ENCODE data around the gene PKLR. TPM values are rescaled to one million over a fixed set of nuclear protein-coding genes. Genes with fewer than 3 reads are reported as not detected.

The PKLR gene
- total and polyA plus RNA-seq, 3 experiments from 2014 or later, result not detected

DNA sequence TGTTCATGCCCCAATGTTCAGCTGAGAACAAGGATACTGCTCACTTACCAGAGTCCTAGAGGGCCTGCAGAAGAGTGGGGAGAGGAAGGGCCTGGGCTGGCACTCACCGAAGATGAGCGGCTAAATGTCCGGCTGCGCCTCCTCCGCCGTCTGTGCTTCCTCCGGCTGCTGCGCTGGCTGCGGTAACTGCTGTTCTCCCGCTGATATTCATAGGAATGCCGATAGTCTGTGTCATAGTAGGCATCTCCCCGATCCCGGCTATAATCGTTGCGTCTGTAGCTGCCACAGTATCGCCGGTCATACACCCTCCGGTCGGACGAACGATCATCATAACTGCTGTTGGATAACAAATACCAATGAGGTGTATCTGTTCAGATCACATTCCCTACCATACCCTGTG lies 31.9 kb downstream of the PKLR start:
- H3K36me3 Mint-ChIP-seq, result peaks cover 5 to 77% (median 24%) of the 10 kb centered on the region in 3 donors
- CTCF ChIA-PET, result interaction anchor here (9.0 kb wide), 1 partner anchor 18 kb away, joined by 64 read pairs; no protein-coding TSS in a partner anchor
- H3K9me3 ChIP-seq (ENCODE audit: low read length), result no peaks in the 10 kb centered on the region
- H3K27me3 Mint-ChIP-seq, result no peaks in the 10 kb centered on the region
- peaks cover 49% of the 10 kb centered on the region for H3K36me3 ChIP-seq (ENCODE audit: insufficient read depth, low read length)
- H3K4me1 Mint-ChIP-seq, result peaks cover 22 to 33% (median 33%) of the 10 kb centered on the region in 3 donors
- POLR2A ChIA-PET, result no interaction called here
- H3K9me3 Mint-ChIP-seq, result no peaks in the 10 kb centered on the region
- no peak overlapping the region for H3K27ac ChIP-seq (ENCODE audit: low read depth, low read length)
- H3K4me1 ChIP-seq (ENCODE audit: insufficient read depth, low read length), result peaks cover 20% of the 10 kb centered on the region
- H3K4me3 Mint-ChIP-seq, result peak overlapping the region in 1 of 7 donors; percentile 27
- no peaks in the 10 kb centered on the region for H3K27me3 ChIP-seq (ENCODE audit: insufficient read depth, low read length, poor library complexity, severe bottlenecking)
- H3K4me3 ChIP-seq (ENCODE audit: low read length), result no peak overlapping the region
- H3K27ac Mint-ChIP-seq, result peak overlapping the region in 1 of 8 donors; percentile 26
- no peak for DNase-seq

DNA sequence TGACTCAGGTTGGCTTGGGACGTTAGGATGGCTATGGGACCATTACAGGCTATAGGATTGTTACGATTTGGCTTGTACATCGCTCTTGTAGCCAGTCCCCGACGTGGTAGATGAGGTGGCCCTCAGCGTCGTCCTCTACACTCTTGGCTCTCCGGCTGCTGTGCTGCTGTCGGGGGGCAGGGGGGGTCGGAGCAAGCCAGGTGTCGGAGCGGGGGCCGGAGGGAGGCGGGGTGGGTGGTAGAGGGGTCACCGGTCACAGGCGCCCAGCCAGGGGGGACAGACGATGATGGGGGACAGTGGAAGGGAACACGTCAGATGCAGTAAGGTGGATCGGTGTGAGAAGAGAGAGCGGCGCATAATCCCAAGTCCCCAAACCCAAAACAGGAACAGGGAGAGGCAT lies 32.6 kb downstream of the PKLR start:
- ChIA-PET POLR2A (no interaction called here), CTCF (interaction anchor here (9.0 kb wide), 1 partner anchor 18 kb away, joined by 64 read pairs; no protein-coding TSS in a partner anchor)
- Mint-ChIP-seq H3K9me3 (no peaks in the 10 kb centered on the region), H3K4me3 (no peak overlapping the region), H3K27me3 (no peaks in the 10 kb centered on the region), H3K36me3 (peaks cover 5 to 84% (median 25%) of the 10 kb centered on the region in 3 donors), H3K27ac (no peak overlapping the region), H3K4me1 (peaks cover 19 to 34% (median 29%) of the 10 kb centered on the region in 3 donors)
- peaks cover 15% of the 10 kb centered on the region for H3K4me1 ChIP-seq (ENCODE audit: insufficient read depth, low read length)
- H3K27me3 ChIP-seq (ENCODE audit: insufficient read depth, low read length, poor library complexity, severe bottlenecking), result no peaks in the 10 kb centered on the region
- no peaks in the 10 kb centered on the region for H3K9me3 ChIP-seq (ENCODE audit: low read length)
- H3K36me3 ChIP-seq (ENCODE audit: insufficient read depth, low read length), result peaks cover 55% of the 10 kb centered on the region
- no peak for DNase-seq
- no peak overlapping the region for H3K27ac ChIP-seq (ENCODE audit: low read depth, low read length)
- no peak overlapping the region for H3K4me3 ChIP-seq (ENCODE audit: low read length)

DNA sequence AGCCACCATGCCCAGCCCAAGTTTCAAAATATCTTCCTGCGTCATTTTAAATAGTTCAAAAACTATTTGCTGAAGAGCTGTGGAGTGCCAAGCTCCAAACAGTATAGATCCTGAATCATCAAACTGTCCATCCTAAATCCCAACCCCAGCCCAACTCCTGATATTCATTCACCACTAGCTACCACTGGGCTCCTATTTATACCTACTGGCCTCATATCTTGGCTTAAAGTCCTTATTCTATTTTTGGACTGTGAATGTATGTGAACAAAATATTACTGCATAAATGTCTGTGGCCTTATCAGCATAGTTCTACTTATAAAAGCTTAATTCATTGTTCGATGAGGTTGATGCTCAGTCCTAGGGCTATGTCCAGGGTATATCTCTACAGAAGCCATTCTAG lies 33.9 kb downstream of the PKLR start:
- Histone ChIP-seq H3K4me3 (ENCODE audit: low read length) (no peak overlapping the region), H3K27ac (ENCODE audit: low read depth, low read length) (no peak overlapping the region), H3K4me1 (ENCODE audit: insufficient read depth, low read length) (peaks cover 14% of the 10 kb centered on the region), H3K27me3 (ENCODE audit: insufficient read depth, low read length, poor library complexity, severe bottlenecking) (no peaks in the 10 kb centered on the region), H3K9me3 (ENCODE audit: low read length) (no peaks in the 10 kb centered on the region), H3K36me3 (ENCODE audit: insufficient read depth, low read length) (peaks cover 66% of the 10 kb centered on the region)
- no peak for DNase-seq
- Mint-ChIP-seq H3K4me3 (no peak overlapping the region), H3K27me3 (no peaks in the 10 kb centered on the region), H3K36me3 (peaks cover 5 to 86% (median 27%) of the 10 kb centered on the region in 3 donors), H3K27ac (peak overlapping the region in 1 of 8 donors; percentile 64), H3K4me1 (peaks cover 20 to 38% (median 30%) of the 10 kb centered on the region in 3 donors), H3K9me3 (no peaks in the 10 kb centered on the region)
- ChIA-PET CTCF (interaction anchor here (1.2 to 5.4 kb wide), 2 partner anchors 16 to 56 kb away, joined by 3 to 38 read pairs; no protein-coding TSS in a partner anchor), POLR2A (interaction anchor here (0.5 to 0.6 kb wide), 3 partner anchors 153 to 292 kb away, joined by 3 to 7 read pairs (median 6); no protein-coding TSS in a partner anchor)

DNA sequence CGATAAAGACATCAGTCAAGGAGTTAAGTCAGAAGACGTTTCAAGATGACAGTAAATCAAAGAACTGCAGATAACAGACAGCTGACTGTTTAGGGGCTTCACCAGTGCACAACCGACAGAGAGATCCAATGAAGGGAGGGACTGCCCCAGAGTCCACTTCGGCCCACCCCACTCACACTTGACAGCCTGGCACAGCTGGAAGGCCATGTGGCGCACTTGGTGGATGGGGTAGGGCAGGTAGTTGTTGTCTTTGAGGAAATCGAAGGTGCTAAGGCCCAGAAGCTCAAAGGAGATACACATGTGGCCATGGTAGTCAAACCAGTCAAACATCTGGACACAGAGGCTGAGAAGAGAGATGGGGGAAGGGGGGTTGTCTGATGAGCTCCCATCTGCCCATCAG lies 34.7 kb downstream of the PKLR start:
- Histone ChIP-seq H3K4me3 (ENCODE audit: low read length) (no peak overlapping the region), H3K27me3 (ENCODE audit: insufficient read depth, low read length, poor library complexity, severe bottlenecking) (no peaks in the 10 kb centered on the region), H3K9me3 (ENCODE audit: low read length) (no peaks in the 10 kb centered on the region), H3K36me3 (ENCODE audit: insufficient read depth, low read length) (peaks cover 65% of the 10 kb centered on the region), H3K4me1 (ENCODE audit: insufficient read depth, low read length) (peaks cover 9% of the 10 kb centered on the region), H3K27ac (ENCODE audit: low read depth, low read length) (no peak overlapping the region)
- Mint-ChIP-seq H3K4me3 (peak overlapping the region in 1 of 7 donors; percentile 59), H3K9me3 (no peaks in the 10 kb centered on the region), H3K27me3 (no peaks in the 10 kb centered on the region), H3K27ac (peak overlapping the region in 3 of 8 donors; percentile 29 to 61 (median 52)), H3K36me3 (peaks cover 5 to 91% (median 27%) of the 10 kb centered on the region in 3 donors), H3K4me1 (peaks cover 22 to 38% (median 31%) of the 10 kb centered on the region in 3 donors)
- ChIA-PET CTCF (interaction anchor here (0.7 to 5.4 kb wide), 4 partner anchors 10 to 57 kb away, joined by 3 to 38 read pairs (median 3); partner anchors contain the start of gene HCN3), POLR2A (interaction anchor here (0.6 kb wide), 2 partner anchors 95 to 293 kb away, joined by 4 to 6 read pairs; no protein-coding TSS in a partner anchor)
- DNase-seq, result no peak

DNA sequence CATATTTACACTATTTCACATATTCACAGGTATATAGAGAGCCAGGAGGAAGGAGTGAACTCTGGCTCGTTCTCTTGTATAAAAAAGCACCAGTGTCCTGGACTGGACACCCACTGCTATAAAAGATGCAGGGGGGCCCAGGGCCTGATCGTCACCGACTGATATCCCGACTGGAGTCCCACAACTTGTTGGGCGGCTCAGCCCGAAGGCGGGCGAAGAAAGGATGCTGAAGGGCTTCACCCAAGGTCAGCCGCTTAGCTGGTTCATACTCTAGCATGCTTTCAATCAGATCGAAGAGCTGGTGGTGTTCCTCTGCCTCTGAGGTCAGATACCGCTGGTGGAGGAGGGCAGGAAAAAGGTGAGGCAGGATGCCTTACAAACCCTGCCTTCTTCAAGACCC lies 38.2 kb downstream of the PKLR start:
- Histone ChIP-seq H3K27ac (ENCODE audit: low read depth, low read length) (no peak overlapping the region), H3K4me1 (ENCODE audit: insufficient read depth, low read length) (peaks cover 22% of the 10 kb centered on the region), H3K27me3 (ENCODE audit: insufficient read depth, low read length, poor library complexity, severe bottlenecking) (no peaks in the 10 kb centered on the region), H3K36me3 (ENCODE audit: insufficient read depth, low read length) (peaks cover 38% of the 10 kb centered on the region), H3K4me3 (ENCODE audit: low read length) (no peak overlapping the region), H3K9me3 (ENCODE audit: low read length) (no peaks in the 10 kb centered on the region)
- peak overlapping the region; percentile 68 to 99 (median 98) for H3K27ac Mint-ChIP-seq
- ChIA-PET CTCF (interaction anchor here (0.9 to 5.4 kb wide), 3 partner anchors 10 to 60 kb away, joined by 4 to 38 read pairs (median 8); partner anchors contain the start of gene CLK2), POLR2A (interaction anchor here (0.6 to 2.4 kb wide), 2 partner anchors 10 to 1237 kb away, joined by 4 to 25 read pairs; partner anchors contain the start of gene CLK2)
- H3K36me3 Mint-ChIP-seq, result peaks cover 5 to 82% (median 20%) of the 10 kb centered on the region in 3 donors
- no peak for DNase-seq
- peaks cover 31 to 40% (median 36%) of the 10 kb centered on the region in 3 donors for H3K4me1 Mint-ChIP-seq
- H3K4me3 Mint-ChIP-seq, result peak overlapping the region in 6 of 7 donors; percentile 39 to 99 (median 96)
- H3K9me3 Mint-ChIP-seq, result no peaks in the 10 kb centered on the region
- no peaks in the 10 kb centered on the region for H3K27me3 Mint-ChIP-seq

DNA sequence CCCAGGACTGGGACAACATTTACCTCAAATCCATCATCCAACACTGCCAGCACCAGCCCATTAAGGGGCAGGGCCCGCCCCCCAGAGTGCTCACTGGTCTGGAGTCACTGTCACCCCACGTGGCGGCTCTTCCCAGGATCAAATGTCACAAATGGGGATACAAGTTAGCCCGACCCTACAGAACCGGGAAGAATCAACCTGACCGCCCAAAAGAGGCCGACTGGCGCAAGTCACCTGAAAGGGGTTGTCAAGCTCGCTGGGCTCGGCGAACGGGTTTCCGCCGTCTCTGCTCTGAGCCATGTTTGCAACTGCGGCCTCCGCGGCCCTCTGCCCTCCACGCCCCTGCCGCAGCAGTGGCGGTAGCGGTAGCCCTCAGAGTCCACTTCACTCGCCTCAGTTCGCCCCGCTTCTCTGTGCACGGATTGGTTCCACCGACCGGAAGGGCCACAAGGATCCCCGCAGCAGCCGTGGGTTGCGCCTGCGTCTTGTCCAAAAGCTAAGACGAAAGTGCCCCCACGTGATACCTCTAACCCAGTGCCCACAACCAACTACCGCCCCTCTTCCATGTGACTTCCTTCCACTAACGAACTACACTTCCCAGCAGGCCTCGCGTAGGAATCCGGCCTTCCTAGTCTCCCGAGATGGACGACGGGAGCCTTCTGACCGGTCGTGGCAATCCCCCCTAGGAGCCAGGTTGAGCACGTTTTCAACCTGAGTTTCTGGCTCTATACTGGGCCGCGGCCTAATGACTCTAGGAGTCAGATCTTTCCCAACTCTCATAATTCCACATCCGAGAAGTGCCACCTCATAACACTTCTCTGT lies 39.2 kb downstream of the PKLR start, which contains the start of gene SCAMP3:
TSS of gene SCAMP3 (minus strand) at position 509 of the 822 bp plus-strand sequence. CDS start at position 300, 209 bp downstream.
- peak within 1 kb of the TSS; percentile 99 for H3K4me3 ChIP-seq (ENCODE audit: low read length)

DNA sequence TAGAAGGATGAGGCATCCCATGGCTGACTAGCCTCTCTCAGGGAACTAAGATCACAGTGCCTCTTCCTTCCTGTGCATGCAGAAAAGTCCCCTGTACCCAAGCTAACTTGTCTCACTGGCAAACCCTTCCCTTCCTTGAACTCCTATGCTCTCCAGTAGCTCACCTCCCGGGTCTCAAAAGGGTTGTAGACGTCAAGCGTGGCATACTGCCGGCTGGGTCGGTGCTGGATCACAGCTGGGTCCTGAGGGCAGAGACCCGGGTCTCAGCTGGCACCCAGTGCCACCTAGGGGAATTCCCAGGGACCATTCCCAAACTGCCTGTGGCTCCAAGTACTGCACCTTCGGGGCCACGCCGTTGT lies 39.8 kb downstream of the PKLR start:
- DNase-seq, result peak in 1 of 5 donors; percentile 11

More for the DNA sequence above, 39.2 kb downstream of the PKLR start, which contains the start of gene SCAMP3:
- POLR2A ChIA-PET, result interaction anchor here (0.5 to 2.4 kb wide), 10 partner anchors 11 to 1061 kb away, joined by 3 to 25 read pairs (median 3); partner anchors contain the start of genes ASH1L, CLK2 and MSTO1
- Mint-ChIP-seq H3K4me1 (peaks cover 31 to 45% (median 36%) of the 10 kb centered on the region in 3 donors), H3K27ac (peak within 1 kb of the TSS; percentile 80 to 99 (median 98)), H3K36me3 (peaks cover 6 to 79% (median 14%) of the 10 kb centered on the region in 3 donors), H3K9me3 (no peaks in the 10 kb centered on the region), H3K27me3 (no peaks in the 10 kb centered on the region), H3K4me3 (peak within 1 kb of the TSS; percentile 95 to 100 (median 99))
- DNase-seq, result peak; percentile 82 to 91 (median 84)
- Histone ChIP-seq H3K9me3 (ENCODE audit: low read length) (no peaks in the 10 kb centered on the region), H3K36me3 (ENCODE audit: insufficient read depth, low read length) (peaks cover 36% of the 10 kb centered on the region), H3K27ac (ENCODE audit: low read depth, low read length) (peak within 1 kb of the TSS; percentile 82), H3K4me1 (ENCODE audit: insufficient read depth, low read length) (peaks cover 22% of the 10 kb centered on the region), H3K27me3 (ENCODE audit: insufficient read depth, low read length, poor library complexity, severe bottlenecking) (no peaks in the 10 kb centered on the region)
- CTCF ChIA-PET, result interaction anchor here (1.2 to 4.4 kb wide), 5 partner anchors 11 to 89 kb away, joined by 3 to 79 read pairs (median 6); partner anchors contain the start of genes CLK2 and KRTCAP2

More for the DNA sequence above, 39.8 kb downstream of the PKLR start:
- H3K36me3 ChIP-seq (ENCODE audit: insufficient read depth, low read length), result peaks cover 42% of the 10 kb centered on the region
- ChIA-PET POLR2A (interaction anchor here (0.5 to 2.4 kb wide), 10 partner anchors 10 to 1060 kb away, joined by 3 to 25 read pairs (median 3); partner anchors contain the start of genes ASH1L, CLK2 and MSTO1), CTCF (interaction anchor here (1.2 to 4.4 kb wide), 5 partner anchors 11 to 89 kb away, joined by 3 to 79 read pairs (median 6); partner anchors contain the start of genes CLK2 and KRTCAP2)
- H3K4me1 ChIP-seq (ENCODE audit: insufficient read depth, low read length), result peaks cover 22% of the 10 kb centered on the region
- H3K27ac ChIP-seq (ENCODE audit: low read depth, low read length), result peak overlapping the region; percentile 82
- peak overlapping the region; percentile 99 for H3K4me3 ChIP-seq (ENCODE audit: low read length)
- no peaks in the 10 kb centered on the region for H3K9me3 ChIP-seq (ENCODE audit: low read length)
- Mint-ChIP-seq H3K4me3 (peak overlapping the region; percentile 95 to 100 (median 99)), H3K4me1 (peaks cover 36 to 51% (median 42%) of the 10 kb centered on the region in 3 donors), H3K27me3 (no peaks in the 10 kb centered on the region), H3K36me3 (peaks cover 8 to 79% (median 15%) of the 10 kb centered on the region in 3 donors), H3K27ac (peak overlapping the region; percentile 80 to 99 (median 98)), H3K9me3 (no peaks in the 10 kb centered on the region)
- no peaks in the 10 kb centered on the region for H3K27me3 ChIP-seq (ENCODE audit: insufficient read depth, low read length, poor library complexity, severe bottlenecking)
